Breast epithelium (tissue), 3 donors: ENCODE results near the gene NUDT1.

Experiments
- POLR2A ChIP-seq: fragments of 450-650 bp; IDR thresholded peaks from one replicate; pipeline ENCODE4 v1.6.1; 2016; ENCODE audit warnings: antibody characterized with exemption, mild to moderate bottlenecking, moderate library complexity
- TF ChIP-seq, protein P1 (sequence below), 3 donors: fragments of 450-650 bp; IDR thresholded peaks; one replicate each; pipeline ENCODE4 v1.5.1; 2016 to 2017; ENCODE audit warnings: antibody characterized with exemption in 3 of 3, mild to moderate bottlenecking in 3 of 3, moderate library complexity in 3 of 3

DNA sequence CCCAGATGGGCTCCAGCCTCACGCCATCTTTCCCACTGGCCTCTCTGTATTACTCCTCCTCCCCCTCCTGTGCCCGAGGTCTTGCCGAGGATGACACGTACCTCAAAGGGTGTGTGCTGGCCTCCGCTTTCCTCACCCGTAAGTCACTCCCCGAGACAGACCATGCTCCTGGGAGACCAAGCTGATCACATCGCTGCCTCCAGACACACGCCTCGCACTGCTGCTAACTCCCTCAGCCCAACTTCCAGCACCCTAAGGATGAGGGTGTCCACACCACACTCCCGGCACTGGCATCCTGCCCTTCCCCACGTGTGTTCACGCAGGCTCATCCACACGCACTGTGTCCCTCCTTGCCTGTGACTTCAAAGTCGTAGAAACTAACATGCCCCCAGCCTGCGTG, 33.3 kb upstream of the NUDT1 start:
- TF ChIP-seq, protein P1, sequence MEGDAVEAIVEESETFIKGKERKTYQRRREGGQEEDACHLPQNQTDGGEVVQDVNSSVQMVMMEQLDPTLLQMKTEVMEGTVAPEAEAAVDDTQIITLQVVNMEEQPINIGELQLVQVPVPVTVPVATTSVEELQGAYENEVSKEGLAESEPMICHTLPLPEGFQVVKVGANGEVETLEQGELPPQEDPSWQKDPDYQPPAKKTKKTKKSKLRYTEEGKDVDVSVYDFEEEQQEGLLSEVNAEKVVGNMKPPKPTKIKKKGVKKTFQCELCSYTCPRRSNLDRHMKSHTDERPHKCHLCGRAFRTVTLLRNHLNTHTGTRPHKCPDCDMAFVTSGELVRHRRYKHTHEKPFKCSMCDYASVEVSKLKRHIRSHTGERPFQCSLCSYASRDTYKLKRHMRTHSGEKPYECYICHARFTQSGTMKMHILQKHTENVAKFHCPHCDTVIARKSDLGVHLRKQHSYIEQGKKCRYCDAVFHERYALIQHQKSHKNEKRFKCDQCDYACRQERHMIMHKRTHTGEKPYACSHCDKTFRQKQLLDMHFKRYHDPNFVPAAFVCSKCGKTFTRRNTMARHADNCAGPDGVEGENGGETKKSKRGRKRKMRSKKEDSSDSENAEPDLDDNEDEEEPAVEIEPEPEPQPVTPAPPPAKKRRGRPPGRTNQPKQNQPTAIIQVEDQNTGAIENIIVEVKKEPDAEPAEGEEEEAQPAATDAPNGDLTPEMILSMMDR (IDR thresholded peaks at IDR 0.05), result no peak
- TF ChIP-seq POLR2A, result no peak
